GM12873 (cell line): ENCODE results near the gene ACTR6.

Experiments used
- CTCF ChIP-seq: IDR thresholded peaks from 2 replicates; pipeline ENCODE4 v1.5.1; 2012; ENCODE audit warnings: low read depth, mild to moderate bottlenecking, moderate library complexity, low read length, control low read depth; ENCODE audit not compliant: insufficient read depth; ENCODE audit errors: missing control alignments

Gene ACTR6

GRCh38 chr12:100229876-100230275, 29.3 kb downstream of the ACTR6 start:
- no peak for TF ChIP-seq CTCF

GRCh38 chr12:100234166-100234565, 33.6 kb downstream of the ACTR6 start:
- TF ChIP-seq CTCF, result no peak

GRCh38 chr12:100234591-100235304, 34.1 kb downstream of the ACTR6 start:
- peak; percentile 60 for TF ChIP-seq CTCF

- no peak for TF ChIP-seq CTCF
These were observed 38.2 kb downstream of the ACTR6 start for GRCh38 chr12:100238801-100239200.

- no peak for TF ChIP-seq CTCF
These were observed 39.0 kb downstream of the ACTR6 start for GRCh38 chr12:100239589-100239988.

- no peak for TF ChIP-seq CTCF
These were observed 42.5 kb downstream of the ACTR6 start for GRCh38 chr12:100243137-100243536.

GRCh38 chr12:100247765-100248164, 47.1 kb downstream of the ACTR6 start:
- TF ChIP-seq CTCF, result no peak

- no peak for TF ChIP-seq CTCF
These were observed 48.3 kb downstream of the ACTR6 start for GRCh38 chr12:100248886-100249285.
